Liver (tissue), 9 donors: ENCODE results near the gene PTN. TPM values are rescaled to one million over a fixed set of nuclear protein-coding genes. Genes with fewer than 3 reads are reported as not detected.
"Not testable (repeated sequence)": the region's sequence is repeated elsewhere in the genome, so short reads cannot be mapped to it uniquely, and the experiment has no call there.

Source experiments
- DNase-seq: peaks from one replicate; pipeline ENCODE4 v3.0.0-alpha.2; 2017; ENCODE audit warnings: low spot score
- H3K27ac ChIP-seq, 2 donors: one replicate each; pipeline ENCODE4 v1.7.0; 2013; ENCODE audit warnings: inconsistent platforms in 2 of 2, low read length in 2 of 2, control low read depth in 1 of 2, low read depth in 1 of 2, mild to moderate bottlenecking in 1 of 2
- H3K27me3 ChIP-seq, 4 donors: one replicate each; pipeline versions ENCODE4 v1.6.1 to v1.7.0; 2013; ENCODE audit warnings: low read length in 3 of 4, inconsistent platforms in 1 of 4, mild to moderate bottlenecking in 1 of 4, moderate library complexity in 1 of 4; ENCODE audit not compliant: control insufficient read depth in 4 of 4, insufficient read depth in 4 of 4
- H3K36me3 ChIP-seq, 4 donors: one replicate each; pipeline versions ENCODE4 v1.6.1 to v1.7.0; 2013; ENCODE audit warnings: low read length in 3 of 4, mild to moderate bottlenecking in 3 of 4, low read depth in 1 of 4, moderate library complexity in 1 of 4; ENCODE audit not compliant: control insufficient read depth in 4 of 4, insufficient read depth in 3 of 4
- H3K4me1 ChIP-seq, 4 donors: one replicate each; pipeline versions ENCODE4 v1.6.1 to v1.7.0; 2013; ENCODE audit warnings: low read length in 3 of 4, mild to moderate bottlenecking in 3 of 4, moderate library complexity in 1 of 4; ENCODE audit not compliant: control insufficient read depth in 4 of 4, insufficient read depth in 4 of 4
- H3K4me3 ChIP-seq, 3 donors: one replicate each; pipeline versions ENCODE4 v1.6.1 to v1.7.0; 2013; ENCODE audit warnings: low read length in 3 of 3, control low read depth in 1 of 3, low read depth in 1 of 3, mild to moderate bottlenecking in 1 of 3
- H3K9ac ChIP-seq, 2 donors: one replicate each; pipeline ENCODE4 v1.7.0; 2013; ENCODE audit warnings: low read length in 2 of 2, mild to moderate bottlenecking in 2 of 2, moderate library complexity in 2 of 2, control low read depth in 1 of 2, low read depth in 1 of 2
- H3K9me3 ChIP-seq, 4 donors: one replicate each; pipeline versions ENCODE4 v1.6.1 to v1.7.0; 2013; ENCODE audit warnings: low read length in 3 of 4; ENCODE audit not compliant: control insufficient read depth in 4 of 4
- FOXA1 ChIP-seq: IDR thresholded peaks from 2 replicates; pipeline ENCODE4 v1.6.1; 2016; ENCODE audit warnings: antibody characterized with exemption
- JUND ChIP-seq, 2 donors: IDR thresholded peaks; 2 replicates each; pipeline ENCODE4 v1.6.1; 2016; ENCODE audit warnings: antibody characterized with exemption in 2 of 2
- RXRA ChIP-seq, 2 donors: IDR thresholded peaks; 2 replicates each; pipeline ENCODE4 v1.6.1; 2017 to 2018; ENCODE audit warnings: antibody characterized with exemption in 2 of 2, mild to moderate bottlenecking in 1 of 2
- YY1 ChIP-seq: IDR thresholded peaks from 2 replicates; pipeline ENCODE4 v1.6.1; 2016; ENCODE audit warnings: antibody characterized with exemption, mild to moderate bottlenecking
- WGBS: extraction: QIAGEN DNeasy Blood & Tissue Kit; methylation state at CpG from one replicate; pipeline ENCODE4 v1.1.7; 2013; 5-methylcytosine and 5-hydroxymethylcytosine counted together
- polyA plus RNA-seq, 2 donors: library from polyadenylated mRNA; stranded (reverse) in 1 of 2; unstranded in 1 of 2; fragments of 200-250 nt in 1 of 2; fragments of >200 nt in 1 of 2; fragmentation: Nextera tagmentation in 1 of 2; extraction: Ambion mirVana in 1 of 2; gene quantifications; one replicate each; pipeline versions ENCODE4 v1.2.1 to v1.2.3, GENCODE V29; 2013 to 2015
- total RNA-seq, 2 donors: library from RNA; depleted of rRNA; stranded (reverse); fragments of >200 nt; gene quantifications; one replicate each; pipeline ENCODE4 v1.2.3, GENCODE V29; 2014
- TF ChIP-seq, protein P1 (sequence below): IDR thresholded peaks from 2 replicates; pipeline ENCODE4 v1.6.1; 2016; ENCODE audit warnings: antibody characterized with exemption
- TF ChIP-seq, protein P2 (sequence below): fragments of 150-350 bp; IDR thresholded peaks from 2 replicates; pipeline ENCODE4 v1.5.1; 2017; ENCODE audit warnings: improper control_type of control experiment, low read depth, low read length; ENCODE audit not compliant: missing input control
- donor health status: healthy.
- donor health status: healthy.
- donor health status: healthy.
- donor health status: healthy.
- donor health status: healthy.

PTN gene
- total and polyA plus RNA-seq, 4 donors, result 0.50 to 4.8 (median 1.6) TPM

DNA sequence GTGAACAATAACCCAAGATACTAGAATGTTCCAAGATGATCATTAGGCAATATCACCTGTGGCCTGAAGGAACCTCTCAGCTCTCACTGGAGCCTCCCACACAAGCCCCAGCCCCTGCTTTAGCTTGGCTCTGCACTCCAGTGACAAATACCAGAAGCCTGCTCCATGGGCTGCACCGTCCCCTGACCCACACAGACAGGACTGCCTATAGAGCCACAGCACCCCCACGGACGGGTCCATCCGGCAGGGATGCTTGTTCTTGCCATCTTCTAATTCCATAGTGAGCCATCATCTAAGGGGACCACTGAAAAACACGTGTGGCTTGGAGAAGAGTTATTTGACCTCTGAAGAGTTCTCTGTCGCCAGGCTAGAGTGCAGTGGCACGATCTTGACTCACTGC, 100.9 kb downstream of the PTN start:
- 90% methylated on average over 7 of the region's 7 CpGs for WGBS
- no peak overlapping the region for H3K4me3 ChIP-seq

DNA sequence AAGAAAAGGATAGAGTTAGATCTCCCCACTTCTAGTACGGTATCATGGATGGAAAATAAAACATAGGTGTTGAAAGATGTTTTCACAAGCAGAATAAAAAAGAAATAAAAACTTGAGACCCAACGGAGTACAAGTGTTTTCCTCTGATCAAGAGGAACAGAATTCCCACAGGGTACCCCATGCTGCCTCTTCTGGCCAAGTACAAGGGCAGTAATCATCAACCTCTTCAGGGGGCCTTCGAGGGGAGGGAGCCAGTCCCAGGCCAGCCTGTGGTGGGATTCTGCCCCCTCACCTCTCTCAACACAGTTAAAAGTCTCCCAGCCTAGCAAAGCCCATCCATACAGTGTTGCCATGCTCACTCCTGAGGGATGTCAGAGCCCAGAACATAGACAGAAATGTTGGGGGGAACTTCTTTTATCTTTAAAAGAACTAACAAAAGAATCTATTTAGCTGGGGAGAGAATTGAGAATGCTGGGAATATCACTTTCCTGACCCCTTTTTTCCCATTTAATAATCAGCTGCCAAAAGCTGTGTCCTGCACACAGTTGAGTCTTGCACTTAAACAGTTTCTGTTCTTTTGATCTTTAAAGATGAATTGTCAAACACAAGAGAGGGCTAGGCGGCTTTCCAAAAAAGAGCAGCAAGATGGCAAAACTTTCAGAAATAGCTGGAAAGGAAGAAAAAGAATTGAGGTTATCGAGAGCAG, 101.7 kb downstream of the PTN start:
- no peaks in the 10 kb centered on the region for H3K36me3 ChIP-seq
- no peaks in the 10 kb centered on the region for H3K27me3 ChIP-seq
- WGBS, result 79% methylated on average over 5 of the region's 5 CpGs
- H3K9ac ChIP-seq, result no peak overlapping the region
- H3K9me3 ChIP-seq, result no peaks in the 10 kb centered on the region
- no peak for TF ChIP-seq RXRA (IDR thresholded peaks at IDR 0.05)
- no peak for DNase-seq
- no peak overlapping the region for H3K27ac ChIP-seq
- H3K4me1 ChIP-seq, result peaks cover 0 to 10% (median 6%) of the 10 kb centered on the region in 4 donors
- no peak overlapping the region for H3K4me3 ChIP-seq

More for the DNA sequence above, 100.9 kb downstream of the PTN start:
- H3K27me3 ChIP-seq, result no peaks in the 10 kb centered on the region
- DNase-seq, result no peak
- no peaks in the 10 kb centered on the region for H3K36me3 ChIP-seq
- H3K9ac ChIP-seq, result no peak overlapping the region
- TF ChIP-seq YY1, result no peak
- no peak for TF ChIP-seq JUND (IDR thresholded peaks at IDR 0.05)
- no peak overlapping the region for H3K27ac ChIP-seq
- no peaks in the 10 kb centered on the region for H3K9me3 ChIP-seq
- peaks cover 0 to 10% (median 6%) of the 10 kb centered on the region in 4 donors for H3K4me1 ChIP-seq

DNA sequence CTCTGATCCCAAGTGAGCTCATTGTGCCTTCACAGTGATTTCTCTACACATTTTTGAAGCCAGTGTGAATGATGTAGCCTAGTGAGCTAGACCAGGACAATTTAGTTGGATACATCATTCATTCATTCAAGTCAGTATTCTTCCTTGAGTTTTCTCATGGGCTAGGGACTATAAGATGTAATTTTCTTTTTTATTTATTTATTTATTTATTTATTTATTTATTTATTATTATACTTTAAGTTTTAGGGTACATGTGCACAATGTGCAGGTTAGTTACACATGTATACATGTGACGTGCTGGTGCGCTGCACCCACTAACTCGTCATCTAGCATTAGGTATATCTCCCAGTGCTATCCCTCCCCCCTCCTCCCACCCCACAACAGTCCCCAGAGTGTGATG, 104.3 kb downstream of the PTN start:
- not testable (repeated sequence) for H3K27me3 ChIP-seq, H3K27ac ChIP-seq, H3K36me3 ChIP-seq, DNase-seq, H3K9ac ChIP-seq, H3K9me3 ChIP-seq, H3K4me3 ChIP-seq
- H3K4me1 ChIP-seq, result peaks cover 0 to 10% (median 6%) of the 10 kb centered on the region in 4 donors
- WGBS, result 94% methylated on average over 3 of the region's 3 CpGs

DNA sequence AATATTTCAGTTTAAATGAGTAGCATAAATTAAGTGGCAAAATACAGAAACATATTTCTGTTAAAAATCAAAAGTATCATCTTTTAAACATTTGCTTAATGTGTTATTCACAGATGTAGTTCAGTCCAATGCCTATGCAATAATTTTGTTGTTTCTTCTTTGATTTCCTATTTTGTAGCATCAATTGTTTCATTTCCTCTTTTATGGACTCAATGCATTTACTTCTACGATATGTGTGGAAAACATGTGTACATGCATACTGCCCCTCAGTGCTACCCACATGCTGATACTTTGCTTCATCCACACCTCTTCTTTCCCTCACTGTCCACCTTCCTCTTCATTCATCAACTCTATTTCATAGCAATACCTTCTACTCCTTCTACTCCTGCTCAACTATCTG, 108.1 kb downstream of the PTN start:
- Histone ChIP-seq H3K27ac (no peak overlapping the region), H3K9ac (no peak overlapping the region), H3K27me3 (no peaks in the 10 kb centered on the region), H3K4me3 (no peak overlapping the region), H3K36me3 (no peaks in the 10 kb centered on the region), H3K4me1 (peaks cover 0 to 4% (median 0%) of the 10 kb centered on the region in 4 donors), H3K9me3 (no peaks in the 10 kb centered on the region)
- DNase-seq, result no peak
- WGBS, result 91% methylated on average over 1 of the region's 1 CpG
- TF ChIP-seq, protein P1, sequence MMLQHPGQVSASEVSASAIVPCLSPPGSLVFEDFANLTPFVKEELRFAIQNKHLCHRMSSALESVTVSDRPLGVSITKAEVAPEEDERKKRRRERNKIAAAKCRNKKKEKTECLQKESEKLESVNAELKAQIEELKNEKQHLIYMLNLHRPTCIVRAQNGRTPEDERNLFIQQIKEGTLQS, result no peak
- TF ChIP-seq RXRA (IDR thresholded peaks at IDR 0.05) (no peak), JUND (IDR thresholded peaks at IDR 0.05) (no peak), FOXA1 (no peak)

DNA sequence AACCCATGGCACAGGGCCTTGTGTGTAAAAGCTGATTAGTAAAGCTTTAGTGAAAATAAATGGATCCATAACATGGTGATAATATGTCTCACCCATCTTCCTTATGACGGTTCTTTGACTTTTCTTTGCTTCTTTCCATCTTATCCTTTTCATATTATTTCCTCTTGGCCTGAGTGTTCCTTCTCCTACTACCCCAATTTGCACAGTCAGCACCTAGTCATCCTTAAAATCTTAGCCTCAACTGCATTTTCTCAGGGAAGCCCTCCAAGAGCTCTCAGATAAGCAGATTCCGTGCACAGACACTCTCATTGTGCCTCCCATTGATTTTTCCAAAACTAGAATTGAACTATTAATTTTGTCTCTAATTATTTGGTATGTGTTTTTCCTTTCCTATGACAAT, 112.4 kb downstream of the PTN start:
- H3K9me3 ChIP-seq, result no peaks in the 10 kb centered on the region
- no peak for DNase-seq
- TF ChIP-seq, protein P2, sequence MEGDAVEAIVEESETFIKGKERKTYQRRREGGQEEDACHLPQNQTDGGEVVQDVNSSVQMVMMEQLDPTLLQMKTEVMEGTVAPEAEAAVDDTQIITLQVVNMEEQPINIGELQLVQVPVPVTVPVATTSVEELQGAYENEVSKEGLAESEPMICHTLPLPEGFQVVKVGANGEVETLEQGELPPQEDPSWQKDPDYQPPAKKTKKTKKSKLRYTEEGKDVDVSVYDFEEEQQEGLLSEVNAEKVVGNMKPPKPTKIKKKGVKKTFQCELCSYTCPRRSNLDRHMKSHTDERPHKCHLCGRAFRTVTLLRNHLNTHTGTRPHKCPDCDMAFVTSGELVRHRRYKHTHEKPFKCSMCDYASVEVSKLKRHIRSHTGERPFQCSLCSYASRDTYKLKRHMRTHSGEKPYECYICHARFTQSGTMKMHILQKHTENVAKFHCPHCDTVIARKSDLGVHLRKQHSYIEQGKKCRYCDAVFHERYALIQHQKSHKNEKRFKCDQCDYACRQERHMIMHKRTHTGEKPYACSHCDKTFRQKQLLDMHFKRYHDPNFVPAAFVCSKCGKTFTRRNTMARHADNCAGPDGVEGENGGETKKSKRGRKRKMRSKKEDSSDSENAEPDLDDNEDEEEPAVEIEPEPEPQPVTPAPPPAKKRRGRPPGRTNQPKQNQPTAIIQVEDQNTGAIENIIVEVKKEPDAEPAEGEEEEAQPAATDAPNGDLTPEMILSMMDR, result no peak
- H3K27me3 ChIP-seq, result no peaks in the 10 kb centered on the region
- no peak overlapping the region for H3K4me3 ChIP-seq
- H3K36me3 ChIP-seq, result no peaks in the 10 kb centered on the region
- H3K27ac ChIP-seq, result no peak overlapping the region
- peaks cover 0 to 4% (median 0%) of the 10 kb centered on the region in 4 donors for H3K4me1 ChIP-seq
- no peak overlapping the region for H3K9ac ChIP-seq
- WGBS, result 78% methylated on average over 2 of the region's 2 CpGs
